MM.1S (cell line): ENCODE results near the gene EPB41L1.

ENCODE experiments used
- EZH2 ChIP-seq: fragments of 300-600 bp; sonication (generic); optimal IDR thresholded peaks from 2 replicates; pipeline ENCODE3; 2017; ENCODE audit warnings: low read depth, mild to moderate bottlenecking, antibody characterized with exemption, low read length, mixed read lengths
- EZH2phosphoT487 ChIP-seq: fragments of 300-600 bp; sonication (generic); IDR thresholded peaks from 2 replicates; pipeline ENCODE4 v1.6.1; 2018; ENCODE audit warnings: antibody characterized with exemption, low read length
- TF ChIP-seq, protein P1 (sequence below): fragments of 300-600 bp; sonication (generic); IDR thresholded peaks from 2 replicates; pipeline ENCODE4 v1.5.1; 2016; ENCODE audit warnings: antibody characterized with exemption, low read length, mixed read lengths

DNA sequence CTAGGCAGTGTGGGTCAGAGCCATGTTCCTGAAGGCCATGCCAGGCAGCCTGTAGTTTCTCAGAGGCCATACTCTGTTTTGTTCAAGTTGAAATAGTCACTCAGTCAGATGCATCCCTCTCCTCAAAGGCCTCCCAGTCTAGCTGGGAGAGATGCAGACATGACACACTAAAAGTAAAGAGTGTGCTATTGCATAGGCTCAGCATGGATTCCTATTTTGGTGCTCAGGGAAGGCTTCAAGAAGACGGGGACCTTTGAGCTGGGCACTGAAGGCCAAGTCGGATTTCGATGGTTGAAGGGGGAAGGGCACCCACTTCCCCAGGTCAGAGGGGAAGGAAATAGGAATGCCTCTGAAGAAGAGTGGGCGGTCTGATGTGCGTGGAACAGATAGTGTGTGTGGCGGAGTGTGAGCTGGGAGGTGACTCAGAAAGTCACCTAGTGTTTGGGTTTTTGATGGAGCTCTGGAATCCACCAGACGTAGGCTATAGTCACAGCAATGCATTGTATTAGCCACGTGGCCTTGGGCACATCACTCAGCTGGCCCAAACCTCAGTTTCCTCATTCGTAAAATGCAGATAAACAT, 3.7 kb downstream of the EPB41L1 start:
- TF ChIP-seq, protein P1, sequence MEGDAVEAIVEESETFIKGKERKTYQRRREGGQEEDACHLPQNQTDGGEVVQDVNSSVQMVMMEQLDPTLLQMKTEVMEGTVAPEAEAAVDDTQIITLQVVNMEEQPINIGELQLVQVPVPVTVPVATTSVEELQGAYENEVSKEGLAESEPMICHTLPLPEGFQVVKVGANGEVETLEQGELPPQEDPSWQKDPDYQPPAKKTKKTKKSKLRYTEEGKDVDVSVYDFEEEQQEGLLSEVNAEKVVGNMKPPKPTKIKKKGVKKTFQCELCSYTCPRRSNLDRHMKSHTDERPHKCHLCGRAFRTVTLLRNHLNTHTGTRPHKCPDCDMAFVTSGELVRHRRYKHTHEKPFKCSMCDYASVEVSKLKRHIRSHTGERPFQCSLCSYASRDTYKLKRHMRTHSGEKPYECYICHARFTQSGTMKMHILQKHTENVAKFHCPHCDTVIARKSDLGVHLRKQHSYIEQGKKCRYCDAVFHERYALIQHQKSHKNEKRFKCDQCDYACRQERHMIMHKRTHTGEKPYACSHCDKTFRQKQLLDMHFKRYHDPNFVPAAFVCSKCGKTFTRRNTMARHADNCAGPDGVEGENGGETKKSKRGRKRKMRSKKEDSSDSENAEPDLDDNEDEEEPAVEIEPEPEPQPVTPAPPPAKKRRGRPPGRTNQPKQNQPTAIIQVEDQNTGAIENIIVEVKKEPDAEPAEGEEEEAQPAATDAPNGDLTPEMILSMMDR, result no peak
- TF ChIP-seq EZH2 (no peak), EZH2phosphoT487 (no peak)
